HEK293T (cell line): Measurements from ENCODE around the gene ZNF780B.

Experiments used
- ARNT ChIP-seq: fragments of 450-650 bp; IDR thresholded peaks from 2 replicates; pipeline ENCODE4 v1.6.1; 2017; ENCODE audit warnings: mild to moderate bottlenecking
- BHLHE40 ChIP-seq: fragments of 450-650 bp; IDR thresholded peaks from 2 replicates; pipeline ENCODE4 v1.6.1; 2016; ENCODE audit warnings: mild to moderate bottlenecking, moderate library complexity, borderline replicate concordance
- ELF4 ChIP-seq: fragments of 450-650 bp; IDR thresholded peaks from 2 replicates; pipeline ENCODE4 v1.6.1; 2017; ENCODE audit warnings: antibody characterized with exemption
- FOXA1 ChIP-seq: fragments of 450-650 bp; IDR thresholded peaks from 2 replicates; pipeline ENCODE4 v1.6.1; 2016; ENCODE audit warnings: mild to moderate bottlenecking
- FOXK2 ChIP-seq: fragments of 450-650 bp; IDR thresholded peaks from 2 replicates; pipeline ENCODE4 v1.6.1; 2016; ENCODE audit warnings: mild to moderate bottlenecking
- FOXM1 ChIP-seq: fragments of 450-650 bp; IDR thresholded peaks from 2 replicates; pipeline ENCODE4 v1.6.1; 2017; ENCODE audit warnings: mild to moderate bottlenecking, borderline replicate concordance
- HDGF ChIP-seq: fragments of 450-650 bp; IDR thresholded peaks from 2 replicates; pipeline ENCODE4 v1.6.1; 2017; ENCODE audit warnings: antibody characterized with exemption, borderline replicate concordance
- L3MBTL2 ChIP-seq: fragments of 450-650 bp; conservative IDR thresholded peaks from 2 replicates; pipeline ENCODE4 v1.6.1; 2016; ENCODE audit warnings: mild to moderate bottlenecking
- LEF1 ChIP-seq: fragments of 450-650 bp; IDR thresholded peaks from 2 replicates; pipeline ENCODE4 v1.6.1; 2017; ENCODE audit warnings: mild to moderate bottlenecking, borderline replicate concordance
- SUZ12 ChIP-seq: fragments of 450-650 bp; IDR thresholded peaks from 2 replicates; pipeline ENCODE4 v1.6.1; 2016; ENCODE audit warnings: mild to moderate bottlenecking
- TARDBP ChIP-seq: fragments of 450-650 bp; IDR thresholded peaks from 2 replicates; pipeline ENCODE4 v1.6.1; 2016
- ZNF384 ChIP-seq: fragments of 450-650 bp; IDR thresholded peaks from 2 replicates; pipeline ENCODE4 v1.6.1; 2016
- TF ChIP-seq, protein P1 (sequence below): fragments of 450-650 bp; IDR thresholded peaks from 2 replicates; pipeline ENCODE4 v1.6.1; 2016

- TF ChIP-seq HDGF (no peak), ELF4 (no peak), FOXK2 (no peak), BHLHE40 (no peak), FOXM1 (no peak), L3MBTL2 (no peak), SUZ12 (no peak), FOXA1 (no peak), TARDBP (no peak), LEF1 (no peak), ZNF384 (no peak), ARNT (no peak)
- TF ChIP-seq, protein P1, sequence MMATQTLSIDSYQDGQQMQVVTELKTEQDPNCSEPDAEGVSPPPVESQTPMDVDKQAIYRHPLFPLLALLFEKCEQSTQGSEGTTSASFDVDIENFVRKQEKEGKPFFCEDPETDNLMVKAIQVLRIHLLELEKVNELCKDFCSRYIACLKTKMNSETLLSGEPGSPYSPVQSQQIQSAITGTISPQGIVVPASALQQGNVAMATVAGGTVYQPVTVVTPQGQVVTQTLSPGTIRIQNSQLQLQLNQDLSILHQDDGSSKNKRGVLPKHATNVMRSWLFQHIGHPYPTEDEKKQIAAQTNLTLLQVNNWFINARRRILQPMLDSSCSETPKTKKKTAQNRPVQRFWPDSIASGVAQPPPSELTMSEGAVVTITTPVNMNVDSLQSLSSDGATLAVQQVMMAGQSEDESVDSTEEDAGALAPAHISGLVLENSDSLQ, result no peak
These were observed 25.4 kb upstream of the ZNF780B start for GRCh38 chr19:40081411-40081810.
